ENCODE results near the gene SEC24D.

The SEC24D gene

DNA sequence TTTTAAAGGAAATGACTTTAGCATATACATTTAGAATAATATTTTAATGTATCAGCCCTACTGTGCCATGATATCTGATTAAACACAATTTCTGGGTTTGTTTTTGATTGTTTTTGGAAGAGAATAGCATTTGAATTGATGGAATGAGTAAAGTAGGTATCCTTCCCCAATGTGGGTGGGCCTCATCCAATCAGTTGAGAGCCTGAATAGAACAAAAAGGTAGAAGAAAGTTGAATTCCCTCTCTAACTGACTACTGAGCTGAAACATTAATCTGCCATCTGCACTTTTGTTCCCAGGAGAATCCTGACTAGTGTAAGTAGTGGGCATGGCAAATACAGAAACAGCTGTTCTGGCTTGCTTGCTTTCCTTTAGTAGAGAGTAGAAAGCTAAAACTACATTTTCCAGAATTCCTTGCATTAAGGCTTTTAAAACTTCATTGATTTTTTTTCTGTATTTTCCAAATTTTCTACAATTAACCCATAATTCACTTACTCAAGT, 9.7 kb upstream of the SEC24D start:
- DNase-seq (ENCODE audit: low read depth in 2 of 2), result no peak

DNA sequence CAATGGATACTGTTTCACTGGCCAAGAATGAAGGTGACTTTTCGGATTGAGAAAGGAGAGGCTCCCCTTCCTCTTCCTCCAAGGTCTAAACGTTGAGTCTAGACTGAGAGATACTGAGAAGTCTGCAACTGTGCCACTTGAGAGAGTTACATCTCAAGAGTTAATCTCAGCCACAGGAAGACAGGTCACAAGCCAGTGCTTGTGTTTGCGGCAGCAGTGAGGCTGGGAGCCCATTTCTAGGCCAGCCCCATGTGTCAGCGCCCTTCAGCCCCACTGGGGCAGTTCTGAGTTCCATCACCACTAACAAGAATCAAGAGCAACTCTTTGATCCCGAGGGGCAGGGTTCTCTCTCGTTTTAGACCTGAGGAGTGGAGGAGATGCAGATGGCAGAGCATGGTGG, 7.3 kb upstream of the SEC24D start:
- no peak for DNase-seq (ENCODE audit: low read depth in 2 of 2)

- no peak for DNase-seq (ENCODE audit: low read depth in 2 of 2)
These were observed 6.1 kb upstream of the SEC24D start for GRCh38 chr4:118842055-118842454.

DNA sequence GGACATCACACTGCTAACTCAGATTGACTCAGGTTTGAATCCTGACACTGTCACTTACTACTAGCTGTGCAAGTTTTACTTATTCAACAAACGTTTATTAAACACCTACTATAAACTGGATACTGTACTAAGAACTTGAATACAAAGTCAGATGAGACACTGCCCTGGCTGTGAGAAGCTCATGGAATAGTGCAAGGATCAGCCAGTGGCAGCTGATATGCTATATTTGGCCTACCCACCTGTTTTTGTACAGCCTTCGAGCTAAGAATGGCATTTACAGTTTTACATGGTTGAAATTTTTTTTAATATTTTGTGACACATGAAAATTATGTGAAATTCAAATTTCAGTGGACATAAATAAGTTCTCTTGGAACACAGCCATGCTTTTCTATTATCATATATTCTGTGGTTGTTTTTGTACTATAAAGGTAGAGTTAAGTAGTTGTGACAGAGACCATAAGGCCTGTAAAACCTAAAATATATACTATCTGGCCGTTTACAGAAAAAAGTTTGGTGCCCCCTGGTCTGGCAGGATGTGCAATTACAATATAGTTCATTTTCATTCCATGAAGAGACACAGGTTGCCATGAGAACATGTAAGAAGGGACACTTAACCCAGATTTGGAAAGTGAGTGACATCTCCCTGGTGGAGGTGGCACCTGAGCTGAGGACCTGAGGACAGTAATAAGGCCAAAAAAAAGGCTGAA, 3.4 kb upstream of the SEC24D start:
- no peak for DNase-seq (ENCODE audit: low read depth in 2 of 2)

DNA sequence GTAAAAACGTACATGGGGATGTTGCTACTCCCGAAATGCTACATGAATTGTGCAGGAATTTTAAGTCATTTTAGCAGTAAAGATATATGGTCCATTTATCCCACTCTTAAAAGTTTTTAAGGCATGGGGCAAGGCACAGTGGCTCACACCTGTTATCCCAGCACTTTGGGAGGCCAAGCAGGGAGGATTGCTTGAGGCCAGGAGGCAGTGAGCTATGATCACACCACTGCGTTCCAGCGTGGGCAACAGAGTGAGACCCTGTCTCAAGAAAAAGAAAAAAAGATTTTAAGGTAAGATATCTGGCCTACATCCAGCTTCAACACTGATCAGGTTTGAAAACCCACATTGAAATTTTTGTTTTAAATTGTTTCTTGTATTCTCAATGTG, 1.2 kb upstream of the SEC24D start:
- DNase-seq (ENCODE audit: low read depth in 2 of 2), result no peak

DNA sequence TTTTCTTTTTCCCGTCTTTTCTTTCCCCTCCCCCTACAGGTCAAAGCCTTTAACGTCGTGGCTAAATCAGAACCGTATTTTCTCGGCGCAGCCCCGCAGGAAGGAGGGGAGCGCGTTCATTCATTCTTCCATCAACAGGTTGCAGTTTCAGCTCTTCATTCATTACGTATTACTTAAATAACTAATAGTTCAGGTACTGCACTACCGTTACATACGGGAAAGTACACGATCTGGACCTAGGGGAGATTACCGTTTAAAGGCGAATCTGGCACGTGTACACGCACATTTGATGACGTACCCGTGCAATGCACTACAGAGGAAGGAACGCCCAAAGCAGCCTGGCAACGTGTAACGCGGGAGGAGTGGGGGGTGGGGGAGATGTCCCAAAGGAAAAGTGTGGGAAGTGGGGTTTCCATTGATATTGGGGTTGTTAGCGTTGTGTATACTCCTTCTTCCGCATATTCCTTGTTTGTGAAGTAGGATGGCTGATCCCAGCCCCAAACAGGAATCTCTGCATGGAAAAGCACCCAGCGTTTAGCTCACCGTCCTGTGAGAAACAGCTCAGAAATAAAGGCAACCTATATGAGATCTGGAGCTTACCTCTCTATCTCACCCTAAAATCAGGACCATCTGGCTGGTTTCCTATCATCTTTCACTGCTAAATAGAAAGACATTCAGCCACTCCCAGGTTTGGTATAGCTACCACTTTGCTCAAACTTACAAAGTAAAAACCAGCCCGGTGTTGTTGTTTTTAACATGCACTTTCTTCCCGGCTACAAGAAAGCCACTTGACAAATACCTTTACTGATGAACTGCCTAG, 585 bp upstream of the SEC24D start:
- DNase-seq (ENCODE audit: low read depth in 2 of 2), result no peak

DNA sequence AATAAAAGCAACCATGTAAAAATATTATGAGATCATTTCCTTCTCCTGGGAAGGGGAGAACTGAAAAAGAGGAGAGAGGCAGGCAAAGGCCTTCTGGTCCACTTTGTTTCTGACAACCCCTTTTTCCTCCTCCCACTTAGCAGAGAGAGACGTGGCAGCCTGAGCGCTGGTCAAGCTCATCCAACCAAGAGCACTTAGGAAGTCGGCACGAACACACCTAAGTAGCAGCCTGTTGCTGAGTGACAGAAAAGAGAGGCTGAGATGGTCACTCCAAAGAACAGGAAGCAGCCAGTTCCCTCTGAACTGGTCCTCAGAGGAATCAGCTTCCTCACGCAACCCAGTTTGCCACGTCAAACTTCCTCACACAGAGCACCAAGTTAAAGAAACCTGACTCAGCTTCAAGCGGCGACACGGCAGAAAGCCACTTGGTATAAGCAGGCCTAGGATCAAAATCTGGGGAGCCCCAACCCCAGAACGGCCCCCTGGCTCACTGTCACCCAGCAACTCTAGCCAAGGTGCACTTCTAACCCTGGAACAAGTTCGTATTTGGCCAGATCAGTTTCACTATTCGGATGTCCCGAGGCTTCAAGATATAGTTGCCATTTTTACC, 861 bp downstream of the SEC24D start:
- peak in 1 of 2 donors; percentile 9 for DNase-seq (ENCODE audit: low read depth in 2 of 2)

- DNase-seq (ENCODE audit: low read depth in 2 of 2), result no peak
These were observed 1.9 kb downstream of the SEC24D start for GRCh38 chr4:118834070-118834469.

DNA sequence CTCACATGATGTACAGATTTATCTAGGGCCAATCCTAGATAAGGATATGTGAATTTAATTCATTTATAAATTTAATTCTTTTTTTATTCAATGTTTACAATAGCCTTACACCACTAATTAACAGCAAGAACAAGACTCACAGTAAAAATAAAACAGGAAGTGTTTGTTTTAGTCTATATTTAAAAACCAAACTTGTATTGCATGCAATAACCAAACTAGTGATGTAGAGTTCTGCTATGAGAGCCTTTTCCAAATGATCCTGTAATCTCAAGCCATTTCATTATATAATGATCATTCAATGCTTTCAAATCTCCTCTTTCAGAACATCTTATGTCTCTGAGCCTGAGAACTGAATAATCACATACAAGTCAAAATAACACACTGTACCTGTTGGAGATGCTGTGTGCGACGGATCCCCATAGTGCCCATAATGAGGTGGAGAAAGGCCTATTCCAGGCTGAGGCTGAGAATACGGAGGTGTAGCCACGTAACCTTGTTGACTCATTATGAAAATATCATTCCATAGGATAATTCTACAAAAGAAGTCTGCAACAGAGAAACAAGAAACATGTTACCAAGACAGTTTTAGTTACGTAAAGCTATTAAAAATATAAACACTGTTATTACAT, 2.6 kb downstream of the SEC24D start:
- no peak for DNase-seq (ENCODE audit: low read depth in 2 of 2)

DNA sequence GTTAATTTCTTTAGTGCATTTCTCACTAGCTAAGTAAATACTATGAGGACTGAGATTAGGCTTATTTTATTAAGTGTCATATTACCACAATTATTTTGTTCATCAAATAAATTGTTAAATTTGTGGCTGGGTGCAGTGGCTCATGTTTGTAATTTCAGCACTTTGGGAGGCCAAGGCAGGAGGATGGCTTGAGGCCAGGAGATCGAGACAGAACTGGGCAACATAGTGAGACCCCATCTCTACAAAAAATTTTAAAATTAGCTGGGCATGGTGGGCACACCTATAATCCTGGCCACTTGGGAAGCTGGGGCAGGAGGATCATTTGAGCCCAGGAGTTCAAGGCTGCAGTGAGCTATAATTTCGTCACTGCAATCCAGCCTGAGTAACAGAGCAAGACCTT, 6.8 kb downstream of the SEC24D start:
- no peak for DNase-seq (ENCODE audit: low read depth in 2 of 2)

DNA sequence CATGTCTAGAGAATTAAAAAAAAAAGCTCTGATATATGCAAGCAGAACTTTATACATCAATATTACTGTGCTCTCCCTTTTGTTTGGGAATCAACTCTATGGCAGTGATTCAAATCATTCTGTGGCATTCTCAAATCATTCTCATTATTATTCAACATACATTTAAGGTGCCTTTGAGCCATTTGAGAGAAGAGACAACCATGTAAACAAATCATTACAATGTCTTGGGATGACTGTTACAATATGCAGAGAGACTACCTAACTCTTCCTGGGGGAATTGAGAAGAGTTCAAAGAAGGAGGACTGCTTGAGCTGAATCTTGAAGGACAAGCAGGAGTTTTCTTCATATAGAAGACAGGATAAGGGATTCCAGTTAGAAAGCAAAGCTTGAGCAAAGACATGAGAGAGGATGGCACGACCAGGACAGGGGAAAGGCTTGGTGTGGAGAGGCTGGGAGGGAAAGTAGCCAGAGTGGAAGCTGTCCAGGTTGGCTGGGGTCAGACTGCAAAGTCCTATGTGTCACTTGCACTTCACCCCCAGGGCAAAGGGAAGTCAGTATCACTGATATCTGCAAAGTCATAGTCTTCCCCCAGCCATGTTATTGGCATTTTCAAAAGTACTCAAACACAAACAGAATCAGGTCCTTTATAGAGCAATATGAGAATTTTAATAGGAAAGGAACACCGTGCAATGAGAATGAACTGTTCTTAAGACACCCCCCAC, 9.0 kb downstream of the SEC24D start:
- DNase-seq (ENCODE audit: low read depth in 2 of 2), result no peak

GRCh38 chr4:118825799-118826198, 10.1 kb downstream of the SEC24D start:
- DNase-seq (ENCODE audit: low read depth in 2 of 2), result no peak

- DNase-seq (ENCODE audit: low read depth in 2 of 2), result no peak
These were observed 11.8 kb downstream of the SEC24D start for GRCh38 chr4:118824141-118824540.

DNA sequence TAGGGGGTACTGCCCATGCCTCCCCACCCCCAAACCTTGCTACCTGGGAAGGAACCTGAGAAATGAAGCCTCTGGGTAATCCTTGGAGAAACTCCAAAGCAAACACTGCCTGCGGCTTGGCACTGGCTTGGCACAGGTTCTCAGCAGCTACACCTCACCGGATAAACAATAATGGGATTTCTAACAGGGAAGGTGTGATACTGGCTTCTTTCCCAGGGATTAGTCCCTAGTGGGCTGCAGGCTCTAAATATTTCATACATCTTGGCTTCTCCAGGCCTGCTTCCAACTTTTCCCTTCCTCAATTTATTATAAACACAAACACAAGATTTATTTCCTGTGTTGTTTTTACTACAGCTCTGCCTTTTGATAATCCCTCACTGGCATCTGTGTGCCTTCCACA, 12.5 kb downstream of the SEC24D start:
- no peak for DNase-seq (ENCODE audit: low read depth in 2 of 2)

GRCh38 chr4:118821590-118822293, 14.2 kb downstream of the SEC24D start:
- DNase-seq (ENCODE audit: low read depth in 2 of 2), result no peak

GRCh38 chr4:118817178-118817930, 18.6 kb downstream of the SEC24D start:
- no peak for DNase-seq (ENCODE audit: low read depth in 2 of 2)

GRCh38 chr4:118816538-118817177, 19.3 kb downstream of the SEC24D start:
- DNase-seq (ENCODE audit: low read depth in 2 of 2), result no peak

DNA sequence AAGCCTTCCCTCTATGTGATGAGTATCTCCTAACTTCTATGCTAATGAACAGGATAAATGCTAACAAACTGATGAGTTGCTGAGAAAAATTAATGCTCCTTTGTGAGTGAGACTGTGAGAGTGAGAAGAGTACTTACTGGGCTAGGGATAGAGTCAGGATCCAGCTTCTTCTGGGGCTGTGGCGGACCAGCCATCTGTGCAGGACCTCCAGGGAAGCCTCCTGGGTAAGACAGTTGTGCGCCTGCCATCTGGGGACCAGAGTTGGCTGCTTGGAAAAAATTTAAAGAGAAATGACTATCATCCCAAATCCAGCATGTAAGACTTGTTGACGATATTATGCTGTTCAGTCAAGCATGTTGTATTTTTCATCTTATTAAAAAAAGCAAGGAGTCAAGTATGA, 21.0 kb downstream of the SEC24D start:
- DNase-seq (ENCODE audit: low read depth in 2 of 2), result no peak

- no peak for DNase-seq (ENCODE audit: low read depth in 2 of 2)
These were observed 21.9 kb downstream of the SEC24D start for GRCh38 chr4:118814058-118814457.

GRCh38 chr4:118813561-118813960, 22.4 kb downstream of the SEC24D start:
- no peak for DNase-seq (ENCODE audit: low read depth in 2 of 2)
